T-helper 22 cell (primary cell): ENCODE measurements around the gene MAST1.
"Not testable (repeated sequence)": the region's sequence is repeated elsewhere in the genome, so short reads cannot be mapped to it uniquely, and the experiment has no call there.

Source experiments
- DNase-seq: peaks from one replicate; pipeline ENCODE4 v3.0.0-alpha.2; 2020; ENCODE audit warnings: low read depth

The MAST1 gene

GRCh38 chr19:12840091-12841079 lies 2.1 kb downstream of the MAST1 start:
- no peak for DNase-seq

GRCh38 chr19:12841094-12841493 lies 2.8 kb downstream of the MAST1 start:
- DNase-seq, result no peak

- DNase-seq, result no peak
These were observed 4.2 kb downstream of the MAST1 start for GRCh38 chr19:12842511-12842910.

GRCh38 chr19:12843328-12843727 lies 5.0 kb downstream of the MAST1 start:
- DNase-seq, result no peak

- DNase-seq, result no peak
These were observed 5.9 kb downstream of the MAST1 start for GRCh38 chr19:12843999-12844732.

GRCh38 chr19:12846613-12847012 lies 8.3 kb downstream of the MAST1 start:
- DNase-seq, result not testable (repeated sequence)

- DNase-seq, result peak; percentile 53
These were observed 9.1 kb downstream of the MAST1 start for GRCh38 chr19:12847159-12848139.

GRCh38 chr19:12856653-12857052 lies 18.3 kb downstream of the MAST1 start:
- no peak for DNase-seq

- no peak for DNase-seq
These were observed 20.0 kb downstream of the MAST1 start for GRCh38 chr19:12858041-12858928.

GRCh38 chr19:12859546-12859945 lies 21.2 kb downstream of the MAST1 start:
- DNase-seq, result no peak

- DNase-seq, result no peak
These were observed 25.8 kb downstream of the MAST1 start for GRCh38 chr19:12864143-12864542.

- no peak for DNase-seq
These were observed 26.7 kb downstream of the MAST1 start for GRCh38 chr19:12864721-12865715.

GRCh38 chr19:12865746-12866415 lies 27.6 kb downstream of the MAST1 start:
- DNase-seq, result no peak

GRCh38 chr19:12866416-12867119 lies 28.3 kb downstream of the MAST1 start:
- no peak for DNase-seq

- no peak for DNase-seq
These were observed 29.1 kb downstream of the MAST1 start for GRCh38 chr19:12867120-12868099.

- no peak for DNase-seq
These were observed 30.3 kb downstream of the MAST1 start for GRCh38 chr19:12868540-12869112.

- no peak for DNase-seq
These were observed 33.4 kb downstream of the MAST1 start for GRCh38 chr19:12871681-12872080.
